ENCODE results near the gene SECISBP2L. TPM values are rescaled to one million over a fixed set of nuclear protein-coding genes. Genes with fewer than 3 reads are reported as not detected.
A peak's percentile ranks its signal among the peaks of the same experiment; 100 is the strongest.

Gene SECISBP2L
- total RNA-seq (2012; rRNA removed) (34.1 and 45.0 TPM in 2 replicates), polyA plus RNA-seq (2012; rRNA removed) (10.4 and 13.1 TPM in 2 replicates), Bru-seq, nascent RNA (percentile 93 among the genes with signal in this experiment), BruChase-seq, experiment 1, labeled RNA remaining after a 6-hour chase (percentile 86 among the genes with signal in this experiment), BruChase-seq, experiment 2, labeled RNA remaining after a 2-hour chase (percentile 96 among the genes with signal in this experiment)
- polyA plus RNA-seq (2012; cell fraction: cytosol; rRNA removed), result 2.9 and 4.7 TPM in 2 replicates
- polyA plus RNA-seq (2012; cell fraction: nucleus; rRNA removed; ENCODE audit: low replicate concordance), result 14.0 and 29.6 TPM in 2 replicates
- long read RNA-seq, partial matches to known transcripts, result 16 of 20 reads
- long read RNA-seq, other reads (novel, unspliced or antisense), result 4 of 20 reads

- H3K4ac ChIP-seq (ENCODE audit: low read depth, low read length), result peak within 1 kb of the TSS; percentile 87
These were observed at the start of gene SECISBP2L for GRCh38 chr15:49046220-49047102. TSS of gene SECISBP2L (minus strand) at chr15:49046446. CDS start at chr15:49046299, 147 bp downstream.

More at GRCh38 chr15:49046220-49047102, at the start of gene SECISBP2L:
- 0 out of 2 replicates have a peak, but pooled peaks cover 4% of the 10 kb centered on the region for H3K9me1 ChIP-seq (ENCODE audit: insufficient read depth, low read length)
- peaks cover 4% of the 10 kb centered on the region for H3K36me3 ChIP-seq (ENCODE audit: control insufficient read depth, insufficient read depth, low read length)
- dilution Hi-C loops (cut with HindIII; ENCODE audit: low sequenced_read_pairs, unreplicated experiment), result no loop called here
- H3K23ac ChIP-seq (ENCODE audit: low read depth, low read length), result peak within 1 kb of the TSS; percentile 93
- H3K4me3 ChIP-seq (ENCODE audit: insufficient read depth, low read depth, low read length), result peak within 1 kb of the TSS; percentile 97
- H4K20me1 ChIP-seq (ENCODE audit: insufficient read depth, low read length), result peaks cover 10% of the 10 kb centered on the region; the same call in 1 of the 2 replicates
- 0% methylated on average over 22 of the region's 50 CpGs; no CpG with 5 or more reads in 1 of the 2 experiments for WGBS, 2 experiments (ENCODE audit: extremely low coverage in 2 of 2, insufficient read length in 1 of 2)
- peak within 1 kb of the TSS; percentile 96 for H3K14ac ChIP-seq (replicated peaks; ENCODE audit: low read depth, low read length)
- ATAC-seq (ENCODE audit: low read depth), result peak; percentile 97
- H3K27me3 ChIP-seq (ENCODE audit: control insufficient read depth, insufficient read depth, low read length), result no peaks in the 10 kb centered on the region
- peak within 1 kb of the TSS; percentile 78 for H3K18ac ChIP-seq (ENCODE audit: low read depth, low read length)
- in situ Hi-C loops (cut with MboI; ENCODE audit: low sequenced_read_pairs), result no loop called here
- H2AK9ac ChIP-seq (replicated peaks; ENCODE audit: low read depth, low read length, poor library complexity), result peak within 1 kb of the TSS; percentile 95
- intact Hi-C loops (cut with micrococcal nuclease), result loop anchor here (5.0 kb wide), 5 partner anchors 36 to 376 kb away; partner anchors contain the start of gene FGF7
- H3K4me1 ChIP-seq (ENCODE audit: control insufficient read depth, insufficient read depth, low read length), result no peaks in the 10 kb centered on the region
- H4K91ac ChIP-seq (ENCODE audit: insufficient read depth, low read depth, low read length), result peak within 1 kb of the TSS; percentile 88
- peak within 1 kb of the TSS; percentile 15; the same call in 1 of the 2 replicates for H2AK5ac ChIP-seq (ENCODE audit: low read depth, low read length)
- H2BK15ac ChIP-seq (ENCODE audit: low read depth, low read length), result peak within 1 kb of the TSS; percentile 83; the same call in 2 of the 3 replicates
- peak within 1 kb of the TSS; percentile 97 for H4K5ac ChIP-seq (ENCODE audit: low read depth, low read length)
- TF ChIP-seq RCOR1 (IDR thresholded peaks at IDR 0.05; ENCODE audit: insufficient replicate concordance, low read length) (peak; percentile 84), CTCF (conservative IDR thresholded peaks at IDR 0.05; ENCODE audit: low read depth, low read length) (peak; percentile 36), SMC3 (IDR thresholded peaks at IDR 0.05; ENCODE audit: low read depth, low read length) (no peak; the same call in 1 of the 2 replicates), RAD21 (IDR thresholded peaks at IDR 0.05; ENCODE audit: low read length) (peak; percentile 23; the same call in 1 of the 2 replicates), BHLHE40 (IDR thresholded peaks at IDR 0.05; ENCODE audit: low read depth, low read length) (no peak), MXI1 (IDR thresholded peaks at IDR 0.05; ENCODE audit: borderline replicate concordance, low read depth, low read length) (peak; percentile 30; the same call in 1 of the 2 replicates), POLR2A (IDR thresholded peaks at IDR 0.05; ENCODE audit: low read depth, low read length) (peak; percentile 74), MAZ (IDR thresholded peaks at IDR 0.05; ENCODE audit: borderline replicate concordance, low read depth, low read length) (peak; percentile 96), USF2 (IDR thresholded peaks at IDR 0.05; ENCODE audit: low read depth, low read length) (peak; percentile 36; the same call in 1 of the 2 replicates), CEBPB (IDR thresholded peaks at IDR 0.05; ENCODE audit: low read depth, low read length) (no peak)
- ChIA-PET CTCF (interaction anchor here (1.9 kb wide), 1 partner anchor 14 kb away, joined by 4 read pairs; no protein-coding TSS in a partner anchor), POLR2A (ENCODE audit: unreplicated experiment) (interaction anchor here (1.0 kb wide), 1 partner anchor 15 kb away, joined by 3 read pairs; no protein-coding TSS in a partner anchor)
- BruUV-seq (replicated peaks), result no TSS peak
- H3K9me3 ChIP-seq (ENCODE audit: control insufficient read depth, insufficient read depth, low read length), result peaks cover 3% of the 10 kb centered on the region
- peak within 1 kb of the TSS; percentile 75; the same call in 1 of the 2 replicates for H2BK20ac ChIP-seq (ENCODE audit: low read depth, low read length)
- peak within 1 kb of the TSS; percentile 75 for H2BK5ac ChIP-seq (ENCODE audit: low read depth, low read length, poor library complexity, severe bottlenecking)
- peak within 1 kb of the TSS; percentile 98 to 99 for H4K8ac ChIP-seq (ENCODE audit: low read depth in 2 of 2, low read length in 2 of 2)
- peak; percentile 92 for DNase-seq
- H3K9ac ChIP-seq (ENCODE audit: low read depth, low read length), result peak within 1 kb of the TSS; percentile 99
- peaks cover 0 to 22% of the 10 kb centered on the region in 2 experiments; a peak in 2 of 4 replicates for H3K79me1 ChIP-seq (ENCODE audit: low read depth in 1 of 2, low read length in 2 of 2)
- H3K4me2 ChIP-seq (ENCODE audit: low read depth, low read length), result peak within 1 kb of the TSS; percentile 94
- H2BK120ac ChIP-seq (ENCODE audit: low read depth, low read length), result peak within 1 kb of the TSS; percentile 78
- H2AFZ ChIP-seq (replicated peaks; ENCODE audit: low read length, poor library complexity), result peak within 1 kb of the TSS; percentile 99
- peak within 1 kb of the TSS; percentile 82 for H3K56ac ChIP-seq (ENCODE audit: extremely low read depth, insufficient read depth, low read length)
- peak within 1 kb of the TSS; percentile 77 for H3K27ac ChIP-seq (ENCODE audit: insufficient read depth, low read length)
